NCI-H1417 (cell line): ENCODE measurements around the gene ZNF511.
A peak's percentile ranks its signal among the peaks of the same experiment; 100 is the strongest.
"Not testable (repeated sequence)": the region's sequence is repeated elsewhere in the genome, so short reads cannot be mapped to it uniquely, and the experiment has no call there.

Experiments
- DNase-seq, 3 experiments: peaks; one replicate each; lab custom pipeline; 2025; lab: John Stamatoyannopoulos, UW

The ZNF511 gene, protein sequence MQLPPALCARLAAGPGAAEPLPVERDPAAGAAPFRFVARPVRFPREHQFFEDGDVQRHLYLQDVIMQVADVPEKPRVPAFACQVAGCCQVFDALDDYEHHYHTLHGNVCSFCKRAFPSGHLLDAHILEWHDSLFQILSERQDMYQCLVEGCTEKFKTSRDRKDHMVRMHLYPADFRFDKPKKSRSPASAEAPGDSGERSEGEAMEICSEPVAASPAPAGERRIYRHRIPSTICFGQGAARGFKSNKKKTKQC

DNA sequence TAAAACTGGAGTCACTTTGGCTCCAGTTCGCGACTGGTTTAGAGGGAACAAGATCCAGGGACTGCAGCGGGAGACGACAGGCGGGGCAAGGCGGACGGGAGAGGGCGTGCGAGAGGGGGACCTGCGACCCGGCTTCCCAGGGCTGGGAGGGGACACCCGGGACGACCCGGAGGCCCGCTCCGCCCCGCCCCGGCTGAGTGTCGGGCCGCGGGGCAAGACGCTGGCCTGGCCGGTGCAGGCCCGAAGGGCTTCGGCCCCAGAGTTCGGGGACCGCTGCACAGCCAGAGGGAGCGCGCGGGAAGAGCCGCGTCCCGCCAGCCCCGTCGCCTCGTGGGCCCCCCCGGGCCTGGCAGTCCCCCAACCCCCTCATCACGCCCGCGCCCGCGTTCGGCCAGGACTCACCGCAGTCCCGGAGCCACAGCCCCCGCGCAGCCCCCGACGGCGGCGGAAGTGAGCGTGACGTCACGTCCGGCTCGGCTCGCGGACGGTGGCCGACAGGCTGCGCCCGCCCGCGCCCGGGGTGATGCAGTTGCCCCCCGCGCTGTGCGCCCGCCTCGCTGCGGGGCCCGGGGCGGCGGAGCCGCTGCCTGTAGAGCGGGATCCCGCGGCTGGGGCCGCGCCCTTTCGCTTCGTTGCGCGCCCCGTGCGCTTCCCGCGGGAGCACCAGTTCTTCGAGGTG lies at the start of gene ZNF511, which contains the start of gene TUBGCP2:
ZNF511 (plus strand) TSS at position 494 of the 679 bp plus-strand sequence; CDS start at position 524, 30 bp downstream.
TUBGCP2 (minus strand) TSS at position 452 of the 679 bp plus-strand sequence. CDS start 5,931 bp downstream, outside the sequence.
- DNase-seq = peak; percentile 70 to 89 (median 88)

DNA sequence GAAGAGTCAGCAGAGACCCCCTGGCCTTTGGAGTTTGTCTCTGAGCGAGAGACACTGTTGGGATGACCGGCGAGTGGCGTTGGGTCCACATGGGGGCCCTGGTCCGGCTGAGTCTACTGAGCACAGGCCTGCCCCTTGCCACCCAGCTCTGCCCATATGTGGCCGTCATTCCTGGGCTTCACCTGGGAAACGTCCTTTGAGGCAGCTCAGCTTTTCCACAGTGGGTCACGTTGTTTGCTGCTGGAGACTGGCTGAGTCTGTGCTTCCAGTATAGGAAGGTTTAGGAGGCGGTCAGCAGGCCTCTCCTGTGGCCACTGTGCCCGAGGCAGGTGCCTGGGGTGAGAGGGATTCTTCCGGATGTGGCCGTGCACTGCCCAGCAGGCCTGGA lies 49.1 kb upstream of the ZNF511 start:
- no peak for DNase-seq

DNA sequence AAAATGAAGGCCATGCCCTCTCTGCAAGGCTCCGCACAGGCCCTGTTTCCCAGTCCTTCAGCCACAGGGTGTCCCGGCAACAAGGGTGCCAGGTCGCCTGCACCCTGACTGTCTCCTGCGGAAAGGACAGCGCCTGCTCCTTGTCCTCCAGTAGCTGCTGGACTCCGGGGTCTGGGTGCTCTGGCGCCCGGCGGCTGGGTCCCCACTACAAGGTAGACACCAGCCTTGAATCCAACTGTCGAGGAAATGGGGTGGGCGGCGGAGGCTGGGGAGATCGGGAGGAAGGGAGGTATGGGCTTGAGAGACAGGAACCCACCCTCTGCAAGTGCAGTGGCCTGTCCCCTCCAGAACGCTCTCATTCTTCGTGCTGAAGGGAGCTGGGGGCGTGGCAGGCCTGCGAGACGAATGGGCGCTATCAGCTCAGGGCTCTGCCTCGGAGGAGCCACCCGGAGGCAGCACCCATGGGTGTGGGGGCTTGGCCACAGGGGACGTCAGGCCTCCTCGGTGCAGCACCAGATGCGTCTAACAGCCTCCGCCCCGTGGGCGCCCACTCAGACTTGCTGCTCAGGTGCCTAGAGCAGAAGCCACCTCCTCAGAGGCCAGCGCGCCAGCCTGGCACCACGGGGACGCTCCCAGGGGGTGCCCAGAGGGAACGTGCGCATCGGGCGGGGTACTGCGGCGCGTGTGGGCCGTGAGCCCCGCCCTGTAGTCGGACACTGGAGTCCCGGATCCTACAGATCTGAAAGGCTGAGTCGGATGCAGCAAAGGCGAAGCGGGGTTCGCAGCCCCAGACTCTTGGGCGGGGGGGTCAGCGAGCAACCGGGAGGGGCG lies 47.6 kb upstream of the ZNF511 start:
- peak; percentile 23 to 55 (median 54) for DNase-seq

DNA sequence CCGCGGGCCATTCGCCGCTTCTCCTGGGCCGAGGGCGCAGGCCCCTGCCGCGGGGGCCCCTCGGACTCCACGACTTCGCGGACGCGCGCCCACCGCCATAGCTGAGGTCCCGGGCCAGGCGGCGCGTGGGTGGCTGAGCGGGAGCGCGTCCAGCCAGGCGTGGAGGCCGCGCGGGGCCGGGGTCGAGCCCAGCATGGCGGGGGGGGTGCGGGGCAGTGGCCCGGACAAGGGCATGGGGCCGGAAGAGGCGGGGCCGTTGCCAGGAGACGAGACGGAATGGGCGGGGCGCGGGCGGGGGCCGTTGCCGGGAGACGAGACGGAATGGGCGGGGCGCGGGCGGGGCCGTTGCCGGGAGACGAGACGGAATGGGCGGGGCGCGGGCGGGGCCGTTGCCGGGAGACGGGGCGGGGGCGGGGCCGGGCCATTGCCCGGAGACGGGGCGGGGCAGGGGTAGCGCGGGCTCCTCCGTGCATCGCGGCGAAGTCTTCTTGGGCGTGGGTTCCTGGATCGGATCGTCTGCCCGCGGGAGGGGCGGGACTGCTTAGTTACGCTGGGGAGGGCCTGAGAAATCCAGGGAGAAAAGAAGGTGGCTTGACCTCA lies 46.9 kb upstream of the ZNF511 start:
- DNase-seq = peak; percentile 55 to 71 (median 65)

DNA sequence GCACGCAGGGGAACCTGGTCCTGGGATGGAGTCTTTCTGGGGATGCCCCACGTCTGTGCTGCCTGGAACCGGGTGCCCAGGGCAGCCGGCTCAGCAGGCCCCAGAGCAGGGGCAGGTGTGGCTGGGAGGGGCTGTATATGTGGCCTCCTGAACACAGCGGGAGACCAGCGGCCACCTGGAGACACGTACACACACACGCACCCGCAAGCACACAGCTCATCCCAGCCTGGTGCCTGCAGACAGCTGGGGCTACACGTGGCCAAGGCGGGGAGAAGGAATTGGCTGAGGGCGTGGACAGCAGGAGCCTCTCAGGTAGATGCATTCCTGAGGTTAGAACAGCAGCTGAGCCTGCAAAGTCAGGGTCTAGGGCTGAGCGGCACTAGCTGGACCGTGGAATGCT lies 46.0 kb upstream of the ZNF511 start:
- DNase-seq = peak; percentile 60 to 87 (median 67)

DNA sequence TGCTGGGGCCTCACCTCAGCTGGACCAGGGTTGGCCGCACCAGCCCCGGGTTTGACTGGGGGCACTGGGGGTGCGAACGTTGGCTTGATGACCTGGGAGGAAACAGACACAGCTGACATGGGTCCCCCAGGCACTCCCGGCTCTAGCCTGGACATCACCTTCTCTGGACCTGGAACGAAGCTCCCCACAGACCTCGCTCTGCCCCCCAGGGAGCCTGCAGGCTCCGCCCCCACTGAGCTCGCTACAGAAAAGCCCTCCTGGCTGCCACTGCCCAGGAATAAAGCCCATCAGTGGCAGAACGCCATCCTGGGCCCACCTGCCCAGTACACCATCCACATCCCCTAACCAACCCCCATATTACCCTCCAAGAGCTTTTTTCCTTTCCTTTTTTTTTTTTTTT lies 45.0 kb upstream of the ZNF511 start:
- DNase-seq = no peak

DNA sequence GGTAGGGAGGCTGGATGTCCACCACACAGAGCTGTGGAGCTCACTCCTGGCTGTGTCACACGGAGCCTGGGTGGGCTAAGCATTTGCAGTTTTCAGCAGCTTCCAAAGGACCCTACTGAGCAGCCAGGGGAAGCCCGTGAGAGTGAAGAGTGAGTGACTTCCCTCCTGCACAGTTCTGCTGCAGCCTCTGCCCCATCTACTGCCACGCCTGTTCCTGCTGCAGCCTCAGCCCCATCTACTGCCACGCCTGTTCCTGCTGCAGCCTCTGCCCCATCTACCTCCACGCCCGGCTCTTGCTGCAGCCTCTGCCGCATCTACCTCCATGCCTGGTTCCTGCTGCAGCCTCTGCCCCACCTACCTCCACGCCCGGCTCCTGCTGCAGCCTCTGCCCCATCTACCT lies 44.3 kb upstream of the ZNF511 start:
- no peak for DNase-seq

DNA sequence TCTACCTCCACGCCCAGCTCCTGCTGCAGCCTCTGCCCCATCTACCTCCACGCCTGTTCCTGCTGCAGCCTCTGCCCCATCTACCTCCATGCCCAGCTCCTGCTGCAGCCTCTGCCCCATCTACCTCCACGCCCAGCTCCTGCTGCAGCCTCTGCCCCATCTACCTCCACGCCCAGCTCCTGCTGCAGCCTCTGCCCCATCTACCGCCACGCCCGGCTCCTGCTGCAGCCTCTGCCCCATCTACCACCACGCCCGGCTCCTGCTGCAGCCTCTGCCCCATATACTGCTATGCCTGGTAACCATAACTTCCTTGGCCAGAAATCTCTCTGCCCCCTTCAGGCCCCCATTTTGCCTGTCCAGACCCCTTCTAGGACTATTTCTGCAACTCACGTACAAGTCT lies 43.7 kb upstream of the ZNF511 start:
- not testable (repeated sequence) for DNase-seq

DNA sequence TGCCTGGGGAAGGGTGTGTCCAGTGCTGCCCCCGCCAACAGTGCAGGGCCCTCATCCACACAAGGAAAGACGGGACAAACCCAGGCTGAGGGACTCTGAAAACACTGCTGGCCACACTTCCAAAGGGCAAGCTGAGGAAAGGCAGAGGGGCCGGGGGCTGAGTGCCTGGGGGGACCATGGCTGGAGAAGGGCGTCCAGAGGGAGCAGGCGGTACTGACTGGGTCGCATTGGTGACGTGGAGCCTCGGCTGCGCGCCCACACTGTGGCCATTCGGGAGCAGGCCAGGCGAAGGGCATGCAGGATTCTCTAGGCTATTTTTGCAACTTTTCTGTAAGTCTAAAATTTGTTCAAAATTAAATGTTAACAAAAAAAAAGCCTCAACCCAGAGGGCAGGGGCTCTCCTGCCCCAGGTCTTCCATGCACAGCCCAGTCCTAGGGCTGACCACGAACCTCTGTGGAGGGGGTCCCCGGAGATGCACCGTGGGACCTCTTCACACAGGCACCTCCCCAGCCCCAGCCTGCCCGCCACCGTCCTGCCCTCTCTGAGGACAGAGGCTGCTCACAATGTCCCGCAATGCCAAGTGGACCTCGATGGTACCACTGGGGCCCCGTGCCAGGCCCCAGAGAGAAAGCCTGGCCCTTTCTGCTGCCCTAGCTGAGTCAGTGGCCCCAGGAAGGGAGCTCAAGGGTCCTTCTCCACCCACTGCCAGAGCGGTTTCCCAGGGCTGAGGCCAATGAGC lies 42.5 kb upstream of the ZNF511 start:
- no peak for DNase-seq

DNA sequence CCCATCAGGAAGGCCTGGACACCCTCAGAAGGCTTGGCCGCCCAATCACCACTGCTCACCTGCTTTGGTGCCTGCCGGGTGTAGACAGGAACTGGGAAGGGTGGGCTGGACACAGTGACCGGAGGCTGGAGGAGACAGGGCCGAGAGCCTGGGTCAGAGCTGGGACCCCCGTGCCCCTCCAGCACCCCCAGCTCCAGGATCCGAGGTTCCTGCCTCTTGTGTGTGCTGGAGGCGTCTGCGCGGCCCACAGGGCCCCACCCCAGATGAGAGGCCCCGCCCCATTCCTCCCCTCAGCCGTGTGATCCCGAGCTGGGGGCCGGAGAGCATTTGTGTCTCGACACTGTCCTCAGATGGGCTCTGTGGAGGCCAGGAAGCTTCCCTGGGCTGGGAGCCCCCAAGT lies 41.4 kb upstream of the ZNF511 start:
- DNase-seq = no peak

DNA sequence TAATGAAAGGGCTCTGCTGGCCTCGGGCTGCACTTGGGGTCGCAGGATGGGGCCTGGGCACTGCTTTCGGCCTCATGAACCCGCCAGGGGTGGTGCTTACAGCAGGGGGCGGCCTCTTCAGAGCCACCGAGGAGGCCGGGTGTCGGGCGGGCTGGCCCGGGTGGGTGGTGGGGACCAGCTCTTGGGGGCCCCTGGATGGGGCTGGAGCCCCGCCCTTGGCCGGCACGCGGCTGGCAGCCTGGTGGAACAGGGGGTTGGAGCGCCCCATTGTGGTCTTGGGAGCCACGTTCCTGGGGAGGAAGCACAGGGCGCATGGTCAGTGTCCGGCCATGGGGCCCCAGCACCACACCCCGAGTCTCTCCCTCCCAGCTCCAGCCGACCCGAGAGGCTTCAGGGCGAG lies 40.9 kb upstream of the ZNF511 start:
- DNase-seq = no peak

DNA sequence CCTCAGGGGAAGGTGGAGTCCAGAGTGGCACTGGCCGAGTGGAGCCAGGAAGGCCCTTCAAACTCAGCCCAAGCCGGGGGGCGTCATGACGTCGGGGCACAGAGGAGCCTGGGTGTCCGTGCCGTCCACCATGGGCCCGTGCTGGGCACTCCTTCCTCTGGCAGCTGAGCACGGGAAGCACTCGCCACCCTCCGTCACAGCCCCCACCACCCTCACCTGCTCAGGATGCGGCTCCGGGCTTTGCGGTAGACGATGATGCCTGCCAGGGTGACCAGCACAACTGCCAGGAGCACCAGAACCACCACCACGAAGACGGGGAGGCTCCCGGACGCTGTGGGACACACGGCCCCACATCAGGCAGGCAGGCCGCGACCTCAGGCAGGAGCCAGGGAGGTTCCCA lies 40.2 kb upstream of the ZNF511 start:
- DNase-seq = no peak

DNA sequence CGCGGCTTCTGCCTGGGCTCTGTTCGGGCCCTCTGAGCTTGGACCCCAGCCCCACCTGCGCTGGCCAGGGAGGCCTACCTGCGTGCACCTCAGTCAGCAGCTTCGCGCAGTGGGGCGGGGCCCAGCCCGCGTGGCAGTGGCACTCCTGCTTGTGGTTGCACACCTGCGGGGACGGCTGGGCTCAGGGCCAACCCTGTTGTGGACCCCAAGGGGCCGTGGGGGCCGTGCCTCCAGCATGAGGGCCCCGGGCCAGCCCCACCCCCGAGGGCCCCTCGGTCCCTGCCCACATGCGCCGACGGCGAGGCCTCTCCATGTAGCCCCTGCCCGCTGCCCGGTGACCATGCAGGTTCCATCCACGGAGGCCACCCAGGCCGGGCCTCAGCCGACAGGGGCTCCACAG lies 39.3 kb upstream of the ZNF511 start:
- DNase-seq = no peak

DNA sequence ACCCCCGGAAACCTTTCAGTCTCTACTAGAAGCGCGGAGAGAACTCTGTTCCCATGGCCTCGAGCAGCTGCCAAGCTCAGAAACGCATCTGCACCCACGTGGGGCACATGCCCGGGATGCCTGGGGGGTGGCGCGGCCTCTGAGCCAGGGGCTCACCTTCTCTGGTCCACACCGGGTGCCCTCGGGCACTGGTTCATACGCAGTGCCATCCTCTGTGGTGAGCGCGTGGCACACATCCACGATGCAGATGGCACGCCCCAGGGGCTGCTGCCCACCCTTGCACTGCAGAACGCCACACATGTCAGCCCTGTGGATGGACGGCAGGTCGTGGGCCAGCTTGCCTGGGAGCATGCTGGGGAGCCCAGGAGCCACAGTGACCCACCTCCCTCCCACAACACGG lies 38.5 kb upstream of the ZNF511 start:
- no peak for DNase-seq

DNA sequence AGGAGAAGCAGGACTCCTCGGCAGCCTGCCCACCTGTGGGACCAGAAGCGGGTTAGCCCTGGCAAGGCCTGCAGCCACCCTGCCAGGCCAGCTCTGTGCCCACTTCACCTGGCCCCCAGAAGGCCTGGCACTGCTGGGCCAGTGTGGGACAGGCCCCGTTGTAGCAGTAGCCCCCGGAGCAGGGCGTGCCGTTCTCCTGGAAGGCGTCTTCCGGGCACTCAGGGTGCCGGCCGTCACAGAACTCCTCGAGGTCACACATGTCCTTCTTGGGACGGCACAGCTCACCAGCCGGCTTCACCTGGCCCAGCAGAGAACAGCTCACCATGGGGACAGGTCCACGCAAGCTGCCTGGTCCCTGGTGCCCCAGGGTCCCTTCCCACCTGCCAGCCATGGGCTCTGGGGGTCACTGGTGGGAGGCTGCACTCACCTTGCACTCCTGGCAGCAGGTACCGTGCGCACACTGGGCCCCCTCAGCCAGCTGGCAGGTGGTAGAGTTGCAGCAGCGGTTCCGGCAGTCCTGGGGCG lies 37.9 kb upstream of the ZNF511 start:
- no peak for DNase-seq

DNA sequence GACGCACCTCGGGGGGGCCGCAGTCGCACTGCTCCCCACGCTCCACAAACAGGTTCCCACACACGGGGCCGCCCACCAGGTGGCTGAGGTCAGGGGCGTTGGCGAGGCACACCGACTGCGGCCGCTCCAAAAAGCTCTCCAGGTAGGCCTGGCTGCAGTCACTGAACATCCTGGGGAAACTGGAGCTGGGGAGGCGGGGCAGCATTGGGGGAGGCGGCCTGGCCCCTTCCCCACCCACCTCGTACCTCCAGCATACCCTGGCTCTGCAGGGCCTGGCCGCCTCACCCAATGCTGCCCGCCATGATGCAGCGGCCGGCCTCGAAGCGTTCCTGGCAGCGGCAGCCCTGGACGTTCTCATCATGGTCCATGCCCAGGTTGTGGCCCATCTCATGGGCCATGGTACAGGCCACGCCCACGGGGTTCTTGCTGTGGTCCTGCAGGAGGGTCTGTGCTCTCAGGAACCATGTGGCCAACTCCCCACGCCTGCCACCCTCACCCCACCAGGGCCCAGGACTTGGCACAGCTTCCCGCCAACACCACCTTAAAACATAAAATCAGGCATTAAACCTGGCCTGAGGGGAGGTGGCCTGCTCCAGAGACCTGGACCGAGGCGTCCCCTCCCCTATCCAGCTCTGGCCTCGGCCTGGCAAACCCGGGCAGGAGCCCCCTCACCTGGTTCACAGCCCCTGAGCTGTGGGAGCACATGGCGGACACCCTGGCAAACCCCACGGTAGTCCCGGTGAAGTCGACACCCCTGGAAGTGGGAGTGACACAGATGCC lies 37.0 kb upstream of the ZNF511 start:
- DNase-seq = no peak

DNA sequence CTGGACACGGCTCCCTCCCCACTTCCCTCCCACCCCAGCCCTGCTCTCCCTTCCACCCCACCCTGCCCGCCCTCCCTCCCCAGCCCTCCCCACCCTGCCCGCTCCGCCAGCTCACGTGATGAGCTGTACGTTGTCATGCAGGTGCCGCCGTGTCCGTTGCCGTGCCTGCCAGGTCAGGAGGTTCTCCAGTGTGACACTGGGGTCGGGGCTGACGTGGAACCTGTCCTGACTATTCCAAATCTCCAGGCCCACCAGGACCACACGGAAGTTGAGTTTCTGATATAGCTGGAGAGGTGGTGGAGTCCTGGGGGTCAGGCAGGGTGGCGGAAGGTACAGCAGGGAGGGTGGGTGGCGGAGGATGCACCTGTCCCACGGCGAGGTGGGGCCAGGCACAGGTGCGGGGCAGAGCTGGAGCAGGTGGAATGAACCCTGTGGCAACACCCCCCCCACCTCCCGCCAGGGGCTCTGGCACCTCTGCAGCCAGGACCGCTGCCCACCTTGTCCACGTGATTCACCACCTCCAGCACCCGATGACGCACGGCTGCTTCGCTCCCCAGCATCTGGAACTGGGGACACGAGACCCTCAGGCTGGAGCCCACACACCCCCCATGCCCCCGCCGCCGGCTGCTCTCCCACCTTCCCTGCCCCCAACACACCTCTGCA lies 36.3 kb upstream of the ZNF511 start:
- no peak for DNase-seq

DNA sequence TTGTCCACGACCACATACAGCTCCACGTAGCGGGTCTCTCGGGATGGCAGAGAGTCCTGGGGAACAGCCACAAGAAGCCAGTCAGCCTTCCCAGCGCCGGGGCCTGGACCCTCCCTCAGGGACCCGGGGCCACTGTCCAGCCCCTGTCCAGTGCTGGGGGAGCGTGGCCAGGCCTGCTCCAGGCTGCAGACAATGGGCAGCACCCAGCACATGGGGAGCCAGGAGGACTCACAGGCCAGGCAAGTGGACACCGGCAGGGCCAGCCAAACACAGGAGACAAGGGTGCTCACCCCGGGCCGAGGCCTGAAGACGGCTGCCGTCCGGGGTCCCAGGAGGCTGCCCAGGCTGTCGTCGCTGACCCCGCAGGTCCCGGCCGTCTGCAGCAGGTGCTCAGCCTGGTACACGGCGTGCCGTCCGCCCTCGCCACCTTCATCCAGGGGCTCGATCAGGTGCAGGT lies 35.7 kb upstream of the ZNF511 start:
- no peak for DNase-seq

DNA sequence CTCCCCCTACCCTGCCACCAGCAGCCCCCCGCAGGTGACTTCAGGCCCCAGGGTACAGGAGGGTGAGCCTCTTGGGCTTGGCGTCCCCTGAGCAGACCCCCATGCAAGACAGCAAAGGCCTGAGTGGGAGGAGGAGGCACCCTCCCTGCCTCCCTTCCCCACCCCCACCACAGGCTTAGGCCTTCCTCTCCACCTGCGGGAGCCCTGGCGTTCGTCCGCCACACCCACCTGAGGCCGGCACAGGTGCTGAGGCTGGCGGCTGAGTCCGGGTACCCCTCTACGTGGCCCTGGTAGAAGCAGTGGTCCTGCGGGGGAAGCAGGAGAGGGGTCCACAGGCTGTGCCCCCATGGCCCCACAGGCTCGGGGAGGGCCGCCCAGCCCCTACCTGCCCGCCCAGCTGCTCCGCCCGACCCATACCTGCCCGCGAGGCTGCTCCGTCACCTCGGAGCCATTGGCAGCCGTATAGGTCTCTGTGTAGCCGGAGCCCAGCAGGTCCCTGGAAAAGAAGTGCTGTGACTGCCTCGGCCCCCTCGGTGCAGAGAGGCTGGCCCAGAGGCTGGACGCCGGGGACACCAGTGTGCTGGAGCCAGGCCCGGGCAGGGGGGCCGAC lies 35.1 kb upstream of the ZNF511 start:
- DNase-seq = no peak
